Adrenal gland (tissue), 12 donors: ENCODE results near the gene MPP1. TPM values are rescaled to one million over a fixed set of nuclear protein-coding genes. Genes with fewer than 3 reads are reported as not detected.
A peak's percentile ranks its signal among the peaks of the same experiment; 100 is the strongest.

Source experiments
- DNase-seq, 7 donors: peaks; one replicate each; pipeline ENCODE4 v3.0.0-alpha.2; 2019 to 2020
- H3K27ac ChIP-seq, 5 donors: fragments of 200-600 bp; sonication (generic) in 4 of 5; 1 replicate in 3 of 5; 2 replicates in 2 of 5; pipeline versions ENCODE4 v1.5.1 to v1.8.0; 2016 to 2020; ENCODE audit warnings: mild to moderate bottlenecking in 1 of 5
- H3K27me3 ChIP-seq: fragments of 200-600 bp; 2 replicates; pipeline ENCODE4 v1.8.0; 2021
- H3K36me3 ChIP-seq, 2 donors: fragments of 200-600 bp; replicated peaks in 1 of 2; 1 replicate in 1 of 2; 2 replicates in 1 of 2; pipeline versions ENCODE4 v1.5.1 to v1.8.0; 2018 to 2022
- H3K4me1 ChIP-seq, 2 donors: fragments of 200-600 bp; replicated peaks in 1 of 2; 1 replicate in 1 of 2; 2 replicates in 1 of 2; pipeline versions ENCODE4 v1.5.1 to v1.8.0; 2018 to 2021
- H3K4me3 ChIP-seq, 4 donors: fragments of 200-600 bp; sonication (generic) in 3 of 4; one replicate each; pipeline ENCODE4 v1.5.1; 2016 to 2018
- H3K9me3 ChIP-seq, 3 donors: fragments of 200-600 bp; sonication (generic) in 1 of 3; replicated peaks in 1 of 3; 1 replicate in 2 of 3; 2 replicates in 1 of 3; pipeline versions ENCODE4 v1.5.1 to v1.8.0; 2016 to 2021
- POLR2A ChIP-seq, 2 donors: fragments of 450-650 bp; IDR thresholded peaks; one replicate each; pipeline ENCODE4 v1.6.1; 2017; ENCODE audit warnings: antibody characterized with exemption in 2 of 2, mild to moderate bottlenecking in 2 of 2, moderate library complexity in 1 of 2
- WGBS, 4 donors: extraction: QIAGEN DNeasy Blood & Tissue Kit in 2 of 4; methylation state at CpG; one replicate each; pipeline versions ENCODE4 v1.1.5 to v1.1.7; 2013 to 2017; 5-methylcytosine and 5-hydroxymethylcytosine counted together
- intact Hi-C, 2 donors: fragments of 100-400 bp; cut with DNase I; formaldehyde crosslinking; loops; one replicate each; pipeline versions ENCODE4 v1.14.1 to v1.15.0; 2022 to 2023
- polyA plus RNA-seq, 3 donors: library from polyadenylated mRNA; stranded (reverse); fragments of 200-250 nt in 2 of 3; fragments of 350-450 nt in 1 of 3; fragmentation: Illumina TruSeq in 1 of 3; extraction: RNeasy Lipid Tissue Mini Kit (QIAGEN cat#74804) in 1 of 3; gene quantifications; one replicate each; pipeline ENCODE4 v1.2.3, GENCODE V29; 2013 to 2014
- total RNA-seq, 9 donors: library from RNA; depleted of rRNA in 4 of 9; stranded (reverse); fragments of >200 nt in 4 of 9; fragments of 120-200 nt in 1 of 9; fragmentation: NEBNext Ultra II Directional in 1 of 9; extraction: Animal tissue kit (Norgen Biotek cat#: 25700) in 1 of 9; gene quantifications; one replicate each; pipeline versions ENCODE4 v1.1.0 to v1.2.4, GENCODE V29; 2013 to 2023
- TF ChIP-seq, protein P1 (sequence below), 6 experiments: fragments of 450-650 bp in 4 of 6; fragments of 200-600 bp in 2 of 6; sonication (generic) in 1 of 6; IDR thresholded peaks; 1 replicate in 5 of 6; 2 replicates in 1 of 6; pipeline versions ENCODE4 v1.5.1 to v1.8.0; 2016 to 2021; ENCODE audit warnings: antibody characterized with exemption in 6 of 6, mild to moderate bottlenecking in 2 of 6, moderate library complexity in 1 of 6
- donor health status: healthy with polysubstance abuse.
- donor health status: Bipolar disorder and iron deficiency.
- donor health status: DM: yes; HTN: yes; CAD: no.
- donor health status: DM: no; HTN: no; CAD: no.
- donor health status: DM: no; HTN: no; CAD: no.
- donor health status: DM: yes; HTN: yes; CAD: no.

Gene MPP1
- total and polyA plus RNA-seq, 12 donors, result 34.4 to 188 (median 57.6) TPM

- H3K9me3 ChIP-seq, result no peaks in the 10 kb centered on the region
- 14 to 35% (median 24%) methylated on average over 9 to 11 of the region's 11 CpGs for WGBS, 4 donors
- intact Hi-C loops, result no loop called here
- no peaks in the 10 kb centered on the region for H3K27me3 ChIP-seq
- H3K27ac ChIP-seq, result no peak overlapping the region
- H3K4me1 ChIP-seq, result no peaks in the 10 kb centered on the region
- TF ChIP-seq, protein P1, sequence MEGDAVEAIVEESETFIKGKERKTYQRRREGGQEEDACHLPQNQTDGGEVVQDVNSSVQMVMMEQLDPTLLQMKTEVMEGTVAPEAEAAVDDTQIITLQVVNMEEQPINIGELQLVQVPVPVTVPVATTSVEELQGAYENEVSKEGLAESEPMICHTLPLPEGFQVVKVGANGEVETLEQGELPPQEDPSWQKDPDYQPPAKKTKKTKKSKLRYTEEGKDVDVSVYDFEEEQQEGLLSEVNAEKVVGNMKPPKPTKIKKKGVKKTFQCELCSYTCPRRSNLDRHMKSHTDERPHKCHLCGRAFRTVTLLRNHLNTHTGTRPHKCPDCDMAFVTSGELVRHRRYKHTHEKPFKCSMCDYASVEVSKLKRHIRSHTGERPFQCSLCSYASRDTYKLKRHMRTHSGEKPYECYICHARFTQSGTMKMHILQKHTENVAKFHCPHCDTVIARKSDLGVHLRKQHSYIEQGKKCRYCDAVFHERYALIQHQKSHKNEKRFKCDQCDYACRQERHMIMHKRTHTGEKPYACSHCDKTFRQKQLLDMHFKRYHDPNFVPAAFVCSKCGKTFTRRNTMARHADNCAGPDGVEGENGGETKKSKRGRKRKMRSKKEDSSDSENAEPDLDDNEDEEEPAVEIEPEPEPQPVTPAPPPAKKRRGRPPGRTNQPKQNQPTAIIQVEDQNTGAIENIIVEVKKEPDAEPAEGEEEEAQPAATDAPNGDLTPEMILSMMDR (IDR thresholded peaks at IDR 0.05), result peak; percentile 68 to 75 (median 72)
- TF ChIP-seq POLR2A (IDR thresholded peaks at IDR 0.05), result no peak
- peak in 6 of 7 donors; percentile 25 to 57 (median 35) for DNase-seq
- H3K36me3 ChIP-seq, result no peaks in the 10 kb centered on the region
- H3K4me3 ChIP-seq, result no peak overlapping the region
These were observed 56.5 kb downstream of the MPP1 start for GRCh38 chrX:154748712-154749339.

GRCh38 chrX:154742613-154743012 is 62.7 kb downstream of the MPP1 start:
- no peaks in the 10 kb centered on the region for H3K9me3 ChIP-seq
- no peak overlapping the region for H3K4me3 ChIP-seq
- intact Hi-C loops, result no loop called here
- no peak overlapping the region for H3K27ac ChIP-seq
- peaks cover 0 to 8% of the 10 kb centered on the region in 2 donors for H3K4me1 ChIP-seq
- peaks cover 3% of the 10 kb centered on the region for H3K27me3 ChIP-seq
- no peak for TF ChIP-seq POLR2A (IDR thresholded peaks at IDR 0.05)
- TF ChIP-seq, protein P1 (IDR thresholded peaks at IDR 0.05), result no peak
- H3K36me3 ChIP-seq, result no peaks in the 10 kb centered on the region
- DNase-seq, result no peak

GRCh38 chrX:154739952-154740465 is 65.3 kb downstream of the MPP1 start:
- peaks cover 10% of the 10 kb centered on the region for H3K27me3 ChIP-seq
- intact Hi-C loops, result no loop called here
- H3K4me1 ChIP-seq, result peaks cover 0 to 17% of the 10 kb centered on the region in 2 donors
- H3K27ac ChIP-seq, result no peak overlapping the region
- 65 to 89% (median 78%) methylated on average over 2 of the region's 2 CpGs for WGBS, 4 donors
- no peak for TF ChIP-seq POLR2A (IDR thresholded peaks at IDR 0.05)
- TF ChIP-seq, protein P1 (IDR thresholded peaks at IDR 0.05), result no peak
- no peak overlapping the region for H3K4me3 ChIP-seq
- no peaks in the 10 kb centered on the region for H3K36me3 ChIP-seq
- no peaks in the 10 kb centered on the region for H3K9me3 ChIP-seq
- DNase-seq, result no peak

DNA sequence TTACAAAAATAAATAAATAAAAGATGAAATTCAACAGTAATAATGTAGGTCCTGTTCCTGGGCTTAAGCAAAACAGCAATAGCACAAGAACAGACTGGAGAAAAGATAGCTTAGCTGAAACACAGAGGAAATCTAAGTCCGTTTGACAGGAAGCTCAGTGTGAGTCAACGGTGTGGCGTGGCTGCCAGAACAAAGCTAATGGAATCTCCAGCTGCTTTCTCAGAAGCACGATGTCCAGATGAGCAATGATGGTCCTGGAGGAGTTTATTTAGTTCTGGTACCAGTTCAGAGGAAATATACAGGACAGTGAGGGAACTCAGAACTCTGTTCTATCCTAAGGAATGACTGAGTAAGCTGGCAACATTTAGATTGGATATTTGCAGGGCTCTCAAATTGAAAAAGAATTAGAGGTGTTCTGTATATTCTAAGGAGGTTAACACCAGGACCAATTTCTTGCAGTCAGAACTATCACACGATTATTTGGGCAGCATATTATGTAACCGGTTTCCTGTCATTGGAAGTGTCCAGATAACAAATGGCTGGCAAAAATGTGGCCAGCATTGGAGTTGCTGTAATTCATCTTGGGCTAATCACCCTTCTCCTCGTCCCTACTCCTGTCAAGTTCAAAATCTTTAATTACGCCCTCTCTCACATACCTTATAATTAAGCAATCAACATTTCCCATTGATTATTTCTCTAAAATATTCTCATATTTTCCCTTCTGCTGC is 67.1 kb downstream of the MPP1 start:
- H3K4me3 ChIP-seq, result no peak overlapping the region
- peak in 6 of 7 donors; percentile 57 to 75 (median 66) for DNase-seq
- WGBS, 4 donors, result 9 to 38% (median 23%) methylated on average over 8 of the region's 8 CpGs
- TF ChIP-seq, protein P1 (IDR thresholded peaks at IDR 0.05), result no peak
- TF ChIP-seq POLR2A (IDR thresholded peaks at IDR 0.05), result no peak
- H3K4me1 ChIP-seq, result peaks cover 0 to 26% of the 10 kb centered on the region in 2 donors
- peaks cover 10% of the 10 kb centered on the region for H3K27me3 ChIP-seq
- intact Hi-C loops, result no loop called here
- H3K36me3 ChIP-seq, result no peaks in the 10 kb centered on the region
- H3K9me3 ChIP-seq, result no peaks in the 10 kb centered on the region
- peak overlapping the region in 4 of 5 donors; percentile 31 to 79 (median 50) for H3K27ac ChIP-seq
